ENCODE data around the gene EPG5. TPM values are rescaled to one million over a fixed set of nuclear protein-coding genes. Genes with fewer than 3 reads are reported as not detected.
"Not testable (repeated sequence)": the region's sequence is repeated elsewhere in the genome, so short reads cannot be mapped to it uniquely, and the experiment has no call there.

Gene EPG5
- total RNA-seq, 1 donor from 2014 or later: 21.3 TPM

DNA sequence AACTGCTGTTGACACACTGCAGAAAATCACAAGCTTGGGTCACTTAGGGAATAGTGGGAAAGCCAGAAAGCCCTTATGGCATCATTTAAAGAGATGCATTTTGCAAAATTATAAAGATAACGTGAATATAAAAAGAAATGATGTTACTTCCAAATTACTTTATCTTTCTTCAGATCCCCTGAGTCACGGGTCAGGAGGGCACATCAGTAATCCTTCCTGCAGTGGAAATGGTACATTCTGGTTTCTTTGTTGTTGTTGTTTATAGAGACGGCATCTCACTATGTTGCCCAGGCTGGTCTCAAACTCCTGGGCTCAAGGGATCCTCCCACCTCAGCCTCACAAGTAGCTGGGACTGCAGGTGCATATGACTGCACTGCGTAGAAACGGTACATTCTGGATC is 9.8 kb upstream of the EPG5 start:
- intact Hi-C loops (cut with micrococcal nuclease): no loop called here

DNA sequence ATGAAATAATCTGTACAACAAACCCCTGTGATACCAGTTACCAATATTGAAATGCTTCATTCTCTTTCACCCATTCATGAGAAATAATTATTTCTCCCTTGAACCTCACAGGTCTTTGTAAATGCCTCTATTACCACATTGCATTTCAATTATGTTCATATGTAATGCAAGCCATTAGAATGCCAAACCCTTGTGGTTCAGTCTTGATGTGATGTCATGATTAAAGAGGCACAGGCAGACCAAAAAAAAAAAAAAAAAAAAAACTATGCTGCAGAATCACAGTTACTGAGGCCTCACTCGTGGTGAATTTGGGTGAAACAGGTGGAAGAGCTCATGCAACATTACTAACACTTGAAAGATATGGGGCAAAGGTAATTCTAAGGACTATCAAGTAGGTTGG is 9.4 kb upstream of the EPG5 start:
- intact Hi-C loops (cut with micrococcal nuclease): no loop called here

DNA sequence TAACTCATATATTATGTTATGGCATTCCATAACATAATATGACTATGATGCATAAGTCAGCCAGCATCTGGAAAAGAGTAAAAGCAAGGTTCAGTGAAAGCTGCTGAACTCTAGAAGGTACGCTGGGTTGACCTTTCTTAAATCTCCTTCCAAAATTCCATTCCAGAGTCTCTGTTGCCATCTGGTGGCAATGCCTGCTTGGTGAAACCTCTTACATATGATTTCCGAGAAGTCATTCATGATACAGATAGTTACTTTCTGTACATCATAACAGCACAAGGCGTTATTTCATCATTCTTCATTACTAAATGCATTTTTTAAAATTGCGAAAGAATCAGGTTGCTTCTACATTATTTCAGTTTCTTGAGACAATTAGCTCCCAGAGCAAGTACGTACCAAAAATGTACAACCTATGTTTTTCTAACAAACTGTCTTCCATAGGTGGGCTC is 7.0 kb upstream of the EPG5 start:
- intact Hi-C loops (cut with micrococcal nuclease): loop anchor here (1.0 to 2.0 kb wide), 5 partner anchors 49 to 309 kb away; no protein-coding TSS in a partner anchor

DNA sequence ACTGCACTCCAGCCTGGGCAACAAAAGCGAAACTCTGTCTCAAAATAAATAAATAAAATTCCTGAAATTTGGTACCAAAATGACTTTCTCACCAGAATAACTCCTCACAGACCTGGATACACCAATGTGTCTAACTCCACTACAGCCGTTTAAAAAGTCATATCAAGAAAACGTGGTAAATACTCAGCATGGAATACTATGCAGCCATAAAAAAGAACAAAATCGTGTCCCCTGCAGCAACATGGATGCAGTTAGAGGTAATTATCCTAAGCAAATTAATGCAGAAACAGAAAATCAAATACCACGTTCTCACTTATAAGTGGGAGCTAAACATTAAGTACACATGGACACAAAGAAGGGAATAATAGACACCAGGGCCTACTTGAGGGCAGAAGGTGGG is 2.2 kb downstream of the EPG5 start:
- intact Hi-C loops (cut with micrococcal nuclease): not testable (repeated sequence)

DNA sequence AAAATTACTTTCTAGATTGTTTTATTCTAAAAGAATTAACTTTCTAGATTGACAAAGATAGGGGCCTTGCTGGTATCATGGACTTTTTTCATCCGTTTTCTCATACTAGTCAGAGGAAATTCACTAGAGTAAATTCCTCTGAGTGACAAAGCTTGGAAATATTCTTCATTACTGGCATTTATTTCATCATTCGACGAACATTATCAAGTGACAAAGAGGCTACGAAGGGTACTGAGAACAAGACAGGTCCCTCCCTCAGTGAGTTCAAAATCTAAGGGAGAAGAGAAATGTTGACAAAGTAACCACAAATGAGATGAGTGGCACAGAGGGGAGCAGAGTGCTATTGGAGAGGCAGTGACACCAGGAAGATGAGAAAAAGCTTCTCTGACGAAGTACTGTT is 4.3 kb downstream of the EPG5 start:
- intact Hi-C loops (cut with micrococcal nuclease): no loop called here

DNA sequence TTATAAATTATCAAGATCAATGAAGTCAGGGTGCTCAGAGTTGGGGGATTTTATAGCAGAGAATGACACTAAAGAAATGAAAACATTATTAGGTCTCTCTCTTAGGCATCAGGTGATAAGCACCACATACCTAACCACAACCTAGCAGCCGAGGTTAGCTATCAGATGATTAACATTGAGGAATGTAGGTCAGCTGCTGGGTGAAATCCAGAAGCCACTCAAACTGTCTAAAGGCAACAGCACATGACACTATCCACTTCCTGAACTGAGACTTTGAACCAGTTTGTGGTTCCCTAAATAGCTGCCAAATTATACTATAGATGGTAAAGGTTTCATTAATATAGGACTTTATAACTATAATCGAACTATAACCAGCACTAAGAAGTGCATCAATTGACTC is 4.7 kb downstream of the EPG5 start:
- intact Hi-C loops (cut with micrococcal nuclease): no loop called here

DNA sequence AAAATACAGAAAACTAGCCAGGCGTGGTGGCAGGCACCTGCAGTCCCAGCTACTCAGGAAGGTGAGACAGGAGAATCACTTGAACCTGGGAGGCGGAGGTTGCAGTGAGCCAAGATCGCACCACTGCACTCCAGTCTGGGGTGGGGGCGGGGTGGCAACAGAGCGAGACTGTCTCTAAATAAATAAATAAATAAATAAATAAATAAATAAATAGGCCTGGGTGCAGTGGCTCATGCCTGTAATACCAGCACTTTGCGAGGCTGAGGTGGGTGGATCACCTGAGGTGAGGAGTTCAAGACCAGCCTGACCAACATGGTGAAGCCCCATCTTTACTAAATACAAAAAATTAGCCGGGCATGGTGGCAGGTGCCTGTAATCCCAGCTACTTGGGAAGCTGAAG is 7.6 kb downstream of the EPG5 start:
- intact Hi-C loops (cut with micrococcal nuclease): not testable (repeated sequence)

DNA sequence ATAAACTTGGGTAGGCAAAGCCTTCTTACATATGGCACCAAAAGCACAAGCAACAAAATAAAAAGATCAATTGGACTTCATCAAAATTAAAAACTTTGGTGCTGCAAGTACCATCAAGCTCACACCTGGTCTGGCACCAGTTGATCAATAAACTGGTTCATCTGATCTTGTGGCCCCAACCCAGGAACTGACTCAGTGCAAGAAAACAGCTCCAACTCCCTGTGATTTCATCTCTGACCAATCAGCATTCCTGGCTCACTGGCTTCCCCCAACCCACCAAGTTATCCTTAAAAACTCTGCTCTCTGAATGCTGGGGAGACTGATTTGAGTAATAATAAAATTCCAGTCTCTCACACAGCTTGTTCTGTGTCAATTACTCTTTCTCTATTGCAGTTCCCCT is 8.4 kb downstream of the EPG5 start:
- intact Hi-C loops (cut with micrococcal nuclease): no loop called here

DNA sequence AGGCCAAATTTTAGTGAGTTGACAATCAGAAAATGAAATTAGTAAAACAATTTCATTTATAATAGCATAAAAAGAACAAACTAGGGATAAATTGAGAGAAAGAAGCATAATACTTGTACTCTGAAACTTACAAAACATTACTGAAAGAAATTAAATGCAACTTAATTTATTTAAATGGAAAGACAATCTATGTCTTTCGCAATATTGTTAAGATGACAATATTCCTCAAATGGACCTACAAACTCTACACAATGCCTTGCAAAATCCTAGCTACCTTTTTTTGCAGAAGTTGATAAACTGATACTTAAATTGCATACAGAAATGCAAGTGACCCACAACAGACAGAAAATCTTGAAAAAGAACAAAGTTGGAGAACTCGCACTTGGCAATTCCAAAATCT is 9.1 kb downstream of the EPG5 start:
- intact Hi-C loops (cut with micrococcal nuclease): no loop called here

DNA sequence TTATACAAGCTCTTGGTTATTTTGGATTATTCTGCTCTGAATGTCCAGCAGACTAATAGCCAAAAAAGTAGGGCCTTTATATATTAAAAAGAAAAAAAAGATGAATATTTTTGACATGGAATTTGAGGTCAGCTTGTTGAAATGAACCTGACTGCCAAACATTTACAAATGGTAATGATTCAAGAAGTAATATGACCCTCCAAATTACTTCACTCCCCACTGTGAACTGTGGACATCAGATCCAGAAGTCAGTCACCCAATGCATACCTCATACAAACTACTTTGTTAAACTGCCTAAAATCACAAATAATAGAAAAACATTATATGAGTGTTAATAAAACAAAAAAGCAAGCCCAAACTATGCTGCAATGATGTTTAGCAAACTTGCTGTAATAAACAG is 10.0 kb downstream of the EPG5 start:
- intact Hi-C loops (cut with micrococcal nuclease): no loop called here

DNA sequence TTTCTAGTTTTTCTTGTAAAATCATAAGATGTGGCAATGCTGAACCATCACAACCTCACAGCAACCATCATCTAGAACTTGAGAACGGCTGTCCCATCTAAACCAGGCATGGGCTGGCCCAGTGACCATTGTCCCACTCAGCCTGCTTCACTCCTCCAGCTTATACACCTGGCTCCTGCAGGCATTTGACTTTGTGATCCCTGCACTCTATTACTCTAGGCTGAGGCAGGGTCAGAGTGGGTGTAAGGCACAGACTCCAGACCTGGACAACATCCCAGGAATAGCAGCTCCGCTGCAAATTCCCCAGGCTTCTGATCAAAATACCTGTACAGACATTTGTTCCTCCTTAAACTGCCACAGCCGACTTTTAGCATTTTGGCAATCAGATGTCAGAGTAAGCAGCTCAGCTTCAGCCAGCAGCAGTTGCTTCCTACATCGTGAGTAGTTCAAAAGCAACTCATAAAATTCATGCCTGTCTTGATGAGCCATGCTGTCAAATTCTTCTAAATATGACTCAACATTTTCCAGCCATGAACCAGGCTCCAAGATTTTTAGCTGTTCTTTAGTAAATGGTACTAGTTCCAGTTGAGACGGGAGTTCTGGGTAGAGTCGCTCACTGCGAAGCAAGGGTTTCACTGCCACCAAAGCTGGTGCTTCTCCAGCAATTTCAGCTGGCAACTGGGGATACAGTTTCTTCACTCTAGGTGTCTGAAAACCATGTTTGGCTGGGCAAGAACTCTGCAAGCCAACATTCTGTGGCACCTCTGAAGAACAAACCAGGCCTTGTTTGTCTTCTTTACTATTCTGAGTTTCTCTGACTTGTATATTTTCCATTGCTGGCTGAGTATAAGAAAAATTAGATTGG is 12.8 kb downstream of the EPG5 start:
- intact Hi-C loops (cut with micrococcal nuclease): no loop called here

DNA sequence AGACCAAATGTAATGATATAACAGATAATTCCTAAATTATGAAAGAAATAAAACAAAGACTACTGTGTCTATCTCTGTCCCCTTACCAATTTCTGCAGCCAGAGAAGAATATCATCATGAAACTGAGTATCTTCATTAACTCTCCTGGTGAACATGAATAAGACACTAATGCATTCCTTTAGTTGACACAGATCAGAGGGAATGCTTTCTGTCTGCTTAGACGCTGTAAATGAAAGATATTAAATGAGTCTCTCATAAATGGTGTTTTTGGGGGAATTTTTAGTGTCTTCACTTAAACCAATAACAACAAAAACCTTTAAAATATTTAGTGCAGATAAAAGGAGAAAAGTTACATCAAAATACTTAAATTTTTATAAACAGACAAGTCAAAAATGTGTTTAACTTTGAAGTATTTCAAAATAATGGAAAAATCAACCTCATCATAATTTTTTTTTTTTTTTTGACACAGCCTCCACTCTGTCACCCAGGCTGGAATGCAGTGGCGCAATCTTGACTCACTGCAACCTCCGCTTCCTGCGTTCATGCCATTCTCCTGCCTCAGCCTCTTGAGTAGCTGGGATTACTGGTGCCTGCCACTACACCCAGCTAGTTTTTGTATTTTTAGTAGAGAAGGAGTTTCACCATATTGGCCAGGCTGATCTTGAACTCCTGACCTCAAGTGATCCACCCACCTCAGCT is 16.0 kb downstream of the EPG5 start:
- intact Hi-C loops (cut with micrococcal nuclease): no loop called here

DNA sequence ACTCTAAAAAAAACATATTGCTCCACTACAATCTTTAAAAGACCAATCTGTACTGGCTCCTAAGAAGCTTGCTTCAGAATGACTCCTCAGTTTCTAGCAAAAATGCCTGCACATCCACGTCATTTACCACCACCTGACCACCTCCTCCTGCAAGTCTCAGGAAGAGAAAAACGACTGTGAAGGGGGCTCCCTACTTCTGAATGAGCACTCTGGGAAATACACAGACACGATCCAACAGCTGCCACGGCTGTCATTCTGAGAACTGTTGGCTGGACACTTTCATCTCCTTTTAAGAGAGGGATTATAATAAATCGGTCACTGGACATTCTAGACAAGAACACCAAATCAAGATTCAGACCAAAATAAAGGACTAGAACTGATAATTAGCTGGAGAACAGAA is 21.5 kb downstream of the EPG5 start:
- intact Hi-C loops (cut with micrococcal nuclease): no loop called here

DNA sequence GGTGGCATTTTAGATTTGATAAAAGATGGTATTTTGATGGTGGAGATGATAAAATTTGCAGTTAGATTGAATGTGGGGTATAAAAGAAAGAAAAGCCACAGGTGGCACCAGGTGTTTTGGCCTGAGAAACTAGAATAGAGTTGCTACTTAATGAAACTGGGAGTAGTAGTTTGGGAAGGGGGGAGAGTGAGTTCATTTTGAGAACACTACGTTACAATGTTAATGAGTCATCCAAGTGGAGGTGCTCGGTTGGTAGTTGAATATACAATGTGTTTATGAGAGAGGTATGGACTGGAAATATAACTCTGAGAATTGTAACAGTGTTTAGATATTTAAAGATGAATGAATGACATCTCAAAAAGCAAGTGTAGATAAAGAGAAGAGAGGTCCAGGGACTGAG is 26.4 kb downstream of the EPG5 start:
- intact Hi-C loops (cut with micrococcal nuclease): no loop called here

DNA sequence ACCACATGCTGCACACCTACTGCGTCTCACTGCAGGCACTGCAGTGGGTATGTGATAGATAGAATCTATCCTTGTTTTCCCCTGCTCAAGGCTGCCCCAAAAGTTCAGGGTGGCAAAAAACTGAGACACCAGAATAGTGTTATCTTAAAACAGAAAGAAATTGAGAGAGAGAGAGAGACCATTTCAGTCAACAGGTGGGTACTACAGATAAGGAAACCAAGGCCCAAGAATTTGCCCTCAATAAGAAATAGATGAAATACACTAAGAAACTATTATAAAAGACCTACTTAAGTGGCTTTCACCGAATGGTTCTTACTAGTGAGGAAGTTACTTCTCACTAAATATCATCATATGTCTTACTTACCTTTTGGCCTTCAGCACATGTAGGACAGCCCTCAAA is 27.9 kb downstream of the EPG5 start:
- intact Hi-C loops (cut with micrococcal nuclease): no loop called here

DNA sequence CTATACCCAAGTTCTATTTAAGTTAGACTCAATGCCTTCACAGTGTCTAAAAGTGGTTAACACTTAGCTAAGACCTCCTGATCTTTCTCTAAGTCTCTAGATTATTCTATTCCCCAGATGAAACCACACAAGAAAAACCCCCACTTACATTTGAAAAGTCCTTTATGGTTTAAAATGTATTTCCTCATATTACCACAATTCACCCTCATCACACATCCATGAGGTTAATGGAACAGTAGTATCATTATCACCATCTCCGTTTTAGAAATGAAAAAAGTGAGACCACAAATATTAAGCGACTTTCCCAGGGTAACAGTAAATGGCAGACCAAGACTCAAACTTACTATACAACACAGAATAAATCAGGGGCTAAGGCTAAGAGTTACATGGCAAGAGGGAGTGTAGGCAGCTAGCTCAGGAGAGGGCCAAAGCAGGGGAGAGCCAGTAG is 28.6 kb downstream of the EPG5 start:
- intact Hi-C loops (cut with micrococcal nuclease): no loop called here

DNA sequence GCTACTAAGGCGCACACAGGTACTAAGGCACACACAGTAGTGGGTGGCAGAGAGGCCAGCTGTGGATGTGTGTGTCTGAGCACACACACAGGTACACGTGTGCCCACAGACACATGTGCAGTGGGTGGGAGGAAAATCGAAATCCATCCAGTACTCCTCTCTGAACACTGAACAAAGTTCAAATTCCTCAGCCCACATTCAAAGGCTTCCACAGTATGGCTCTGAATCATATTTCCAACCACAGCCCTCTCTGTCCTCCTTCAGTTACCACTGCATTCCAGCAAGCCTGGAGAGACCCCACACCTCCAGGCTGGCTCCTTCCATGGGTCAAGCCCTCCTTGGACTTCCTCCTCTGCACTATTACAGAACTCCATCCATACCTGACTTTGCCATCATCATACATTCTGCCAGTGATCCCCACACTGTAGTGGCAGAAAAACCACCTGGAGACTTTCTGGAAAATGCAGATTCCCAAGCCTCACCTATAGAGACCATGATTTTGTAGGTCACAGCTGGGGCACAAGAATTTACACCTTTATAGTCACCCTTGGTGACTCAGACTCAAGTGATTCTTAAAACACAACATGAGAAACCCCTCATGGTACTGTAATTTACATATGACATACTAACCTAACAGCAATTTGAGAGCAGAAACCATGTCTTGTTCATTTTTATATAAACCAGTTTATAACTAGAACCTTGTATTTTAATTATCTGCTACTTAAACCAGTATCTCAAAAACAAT is 31.4 kb downstream of the EPG5 start:
- intact Hi-C loops (cut with micrococcal nuclease): no loop called here

DNA sequence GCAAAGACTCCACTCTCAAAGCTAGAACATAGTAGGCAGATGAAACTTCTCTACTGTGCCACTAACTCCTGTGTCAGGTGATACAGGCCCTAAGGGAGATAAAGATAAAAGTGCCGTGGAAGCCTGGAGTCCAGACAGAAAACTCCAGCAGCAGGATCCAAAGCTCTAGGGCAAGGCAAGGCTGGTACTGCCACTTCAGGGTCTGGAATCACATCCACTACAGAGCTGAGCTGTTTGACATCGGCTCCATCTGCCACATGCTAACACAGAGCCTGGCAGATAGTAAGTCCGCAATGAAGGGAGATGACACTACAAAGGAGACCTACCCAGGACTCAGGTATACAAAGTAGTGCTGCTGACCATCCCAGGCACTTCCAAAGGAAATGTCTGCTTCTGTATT is 34.4 kb downstream of the EPG5 start:
- intact Hi-C loops (cut with micrococcal nuclease): no loop called here

DNA sequence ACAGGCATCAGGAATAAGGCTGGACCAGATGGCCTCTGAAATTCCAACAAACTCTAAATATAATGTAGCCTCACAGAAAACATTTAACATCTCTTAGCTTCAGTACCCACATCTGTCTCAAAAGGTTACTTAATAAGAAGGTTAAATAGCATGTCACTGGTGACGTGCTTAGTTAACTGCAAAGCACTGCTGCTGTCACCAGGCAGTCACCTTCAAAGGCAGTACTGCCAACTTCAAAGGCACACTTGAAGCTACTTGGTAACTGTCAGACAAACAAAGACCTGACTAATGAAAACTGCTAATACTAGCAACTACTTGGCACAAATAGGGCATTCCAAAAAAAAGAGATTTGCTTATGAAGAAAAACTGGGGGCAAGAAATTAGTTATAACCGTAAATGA is 36.2 kb downstream of the EPG5 start:
- intact Hi-C loops (cut with micrococcal nuclease): no loop called here

DNA sequence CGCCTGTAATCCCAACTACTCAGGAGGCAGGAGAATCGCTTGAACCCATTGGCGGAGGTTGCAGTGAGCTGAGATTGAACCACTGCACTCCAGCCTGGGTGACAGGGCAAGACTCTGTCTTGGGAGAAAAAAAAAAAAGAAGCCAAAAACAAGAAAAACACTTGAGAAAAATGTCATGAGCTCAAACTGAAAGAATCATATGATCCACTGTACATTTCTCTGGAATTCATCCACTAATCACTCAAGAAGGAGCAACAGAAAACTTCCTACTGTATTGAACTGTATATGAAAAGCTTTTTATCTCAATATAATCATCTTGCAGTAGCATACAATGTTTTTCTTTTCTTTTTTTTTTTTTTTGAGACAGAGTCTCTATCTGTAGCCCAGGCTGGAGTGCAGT is 40.4 kb downstream of the EPG5 start:
- intact Hi-C loops (cut with micrococcal nuclease): no loop called here

DNA sequence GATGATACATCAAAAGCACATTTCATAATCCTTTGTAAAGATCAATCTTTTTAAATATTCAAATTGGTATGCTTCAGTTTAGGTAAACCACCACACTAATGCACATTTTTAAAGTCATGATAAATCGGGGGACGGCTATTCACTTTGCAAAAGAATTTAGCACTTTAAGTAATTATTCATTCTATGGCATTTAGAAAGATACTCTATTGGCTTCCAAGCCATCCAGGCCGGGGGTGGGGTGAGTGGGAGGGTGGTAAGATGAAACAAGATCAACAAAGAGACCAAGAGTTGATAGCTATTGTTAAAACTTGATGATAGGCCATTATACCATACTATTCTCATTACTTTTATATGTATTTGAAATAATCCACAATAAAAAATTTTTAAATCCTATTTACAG is 41.0 kb downstream of the EPG5 start:
- intact Hi-C loops (cut with micrococcal nuclease): no loop called here

DNA sequence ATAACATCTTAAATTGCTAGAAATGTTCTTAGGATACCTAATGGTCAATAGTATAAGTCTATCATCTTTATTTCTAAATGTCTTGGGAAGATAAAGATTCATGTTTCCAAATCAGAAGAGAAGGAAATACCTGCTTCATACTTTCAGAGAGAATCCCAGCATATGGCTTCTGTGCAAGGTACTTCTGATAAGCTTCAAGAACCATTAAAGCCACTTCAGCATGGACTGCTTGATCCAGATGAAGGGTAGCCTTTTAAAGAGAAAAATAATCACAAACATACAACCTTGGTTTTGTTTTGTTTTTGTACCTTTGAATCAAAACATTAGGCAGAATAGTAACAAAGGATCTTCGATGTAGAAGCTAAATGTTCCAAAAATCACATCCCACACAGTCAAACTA is 44.0 kb downstream of the EPG5 start:
- intact Hi-C loops (cut with micrococcal nuclease): no loop called here

Measured in T-helper 2 cell treated with Interferon-gamma antibody and Interleukin-4, amounts not matched to agents 100 ng/mL and 5 ng/mL, for 36 hours (primary cell).